HG03520 (cell line): ENCODE results near the gene CDK5RAP3.
A peak's percentile ranks its signal among the peaks of the same experiment; 100 is the strongest.
"Not testable (repeated sequence)": the region's sequence is repeated elsewhere in the genome, so short reads cannot be mapped to it uniquely, and the experiment has no call there.

ENCODE experiments used
- ATAC-seq: cut with Tn5 transposase; IDR thresholded peaks from one replicate; pipeline ENCODE4 v1.9.1; 2021; ENCODE audit warnings: mild to moderate bottlenecking, moderate library complexity; ENCODE audit not compliant: unreplicated experiment

The CDK5RAP3 gene, protein sequence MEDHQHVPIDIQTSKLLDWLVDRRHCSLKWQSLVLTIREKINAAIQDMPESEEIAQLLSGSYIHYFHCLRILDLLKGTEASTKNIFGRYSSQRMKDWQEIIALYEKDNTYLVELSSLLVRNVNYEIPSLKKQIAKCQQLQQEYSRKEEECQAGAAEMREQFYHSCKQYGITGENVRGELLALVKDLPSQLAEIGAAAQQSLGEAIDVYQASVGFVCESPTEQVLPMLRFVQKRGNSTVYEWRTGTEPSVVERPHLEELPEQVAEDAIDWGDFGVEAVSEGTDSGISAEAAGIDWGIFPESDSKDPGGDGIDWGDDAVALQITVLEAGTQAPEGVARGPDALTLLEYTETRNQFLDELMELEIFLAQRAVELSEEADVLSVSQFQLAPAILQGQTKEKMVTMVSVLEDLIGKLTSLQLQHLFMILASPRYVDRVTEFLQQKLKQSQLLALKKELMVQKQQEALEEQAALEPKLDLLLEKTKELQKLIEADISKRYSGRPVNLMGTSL

DNA sequence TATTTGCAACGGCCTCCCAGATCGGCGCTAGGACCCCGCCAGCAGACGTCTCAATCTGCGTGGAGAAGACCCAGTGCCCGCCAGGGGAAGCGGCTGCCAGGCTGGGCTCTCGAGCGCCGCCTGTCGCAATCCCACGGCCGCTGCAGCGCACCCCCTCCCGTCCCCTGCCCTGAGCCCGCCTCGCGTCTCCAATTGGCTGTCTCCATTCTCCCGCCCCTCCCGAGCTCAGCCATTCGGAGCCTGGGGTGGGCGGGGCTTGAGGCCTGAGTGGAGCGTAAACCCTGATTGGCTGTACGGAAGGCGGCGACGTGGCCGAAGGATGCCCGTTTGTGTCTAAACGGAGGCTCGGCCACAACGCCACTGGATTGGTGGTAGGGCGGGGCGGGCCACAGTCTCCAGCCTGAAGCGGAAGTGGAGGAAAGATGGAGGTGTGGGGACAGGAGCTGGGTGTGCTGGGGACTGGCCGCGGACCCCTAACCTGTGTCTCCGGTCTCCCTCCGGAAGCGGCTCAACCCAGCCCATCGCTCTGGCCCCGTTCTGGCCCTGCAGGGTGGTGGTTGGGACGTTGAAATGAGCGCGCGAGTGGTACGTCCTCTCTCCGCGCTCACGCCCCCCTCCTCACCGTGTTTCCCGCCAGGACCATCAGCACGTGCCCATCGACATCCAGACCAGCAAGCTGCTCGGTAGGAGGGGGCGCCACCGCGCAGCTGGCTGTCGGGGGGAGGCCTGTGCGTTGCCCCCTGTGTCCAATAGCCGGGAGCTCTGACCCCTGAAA is at the start of gene CDK5RAP3:
CDK5RAP3 (plus strand) TSS at position 389 of the 775 bp plus-strand sequence; CDS start at position 423, 34 bp downstream.
- ATAC-seq: peak; percentile 94

DNA sequence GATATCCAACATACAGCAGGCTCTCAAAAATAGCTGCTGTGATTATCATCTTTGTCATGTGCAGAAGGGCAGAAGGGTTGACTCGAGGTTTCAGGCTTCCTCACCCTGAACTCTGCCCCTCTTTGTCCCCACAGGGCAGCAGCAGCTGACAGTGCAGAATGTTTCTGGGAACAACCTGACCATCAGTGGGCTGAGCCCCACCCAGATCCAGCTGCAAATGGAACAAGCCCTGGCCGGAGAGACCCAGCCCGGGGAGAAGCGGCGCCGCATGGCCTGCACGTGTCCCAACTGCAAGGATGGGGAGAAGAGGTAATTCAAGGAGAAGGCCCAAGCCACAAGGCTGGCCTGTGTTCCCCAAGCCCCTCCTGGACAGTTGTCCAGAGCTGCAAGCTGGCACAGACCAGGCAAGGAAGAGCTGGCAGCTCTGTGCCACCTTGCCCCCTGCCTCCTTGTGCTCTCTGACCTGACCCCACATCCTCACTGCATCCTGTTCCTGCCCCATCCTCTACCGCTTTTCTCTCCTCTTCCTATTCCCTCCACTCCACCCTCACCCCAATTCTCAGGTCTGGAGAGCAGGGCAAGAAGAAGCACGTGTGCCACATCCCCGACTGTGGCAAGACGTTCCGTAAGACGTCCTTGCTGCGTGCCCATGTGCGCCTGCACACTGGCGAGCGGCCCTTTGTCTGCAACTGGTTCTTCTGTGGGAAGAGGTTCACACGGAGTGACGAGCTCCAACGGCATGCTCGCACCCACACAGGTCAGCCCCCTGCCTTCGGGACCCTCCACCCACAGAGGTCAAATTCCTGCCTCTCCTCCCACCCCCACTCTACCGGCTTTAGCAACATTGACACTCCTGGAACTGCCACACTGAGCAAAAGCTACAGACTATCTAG is 45.9 kb upstream of the CDK5RAP3 start:
- no peak for ATAC-seq

DNA sequence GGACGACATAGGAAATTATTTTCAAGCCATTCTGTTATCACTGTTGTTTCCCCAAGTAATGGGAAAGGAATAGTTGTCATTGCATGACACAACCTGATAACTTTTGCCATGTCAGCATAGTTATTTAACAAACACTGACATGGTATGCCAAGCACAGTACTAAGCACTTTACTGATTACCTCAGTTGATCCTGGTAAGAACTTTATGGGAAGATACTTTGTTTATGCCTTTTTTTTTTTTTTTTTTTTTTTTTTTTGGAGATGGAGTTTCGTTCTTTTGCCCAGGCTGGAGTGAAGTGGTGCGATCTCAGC is 45.3 kb upstream of the CDK5RAP3 start:
- no peak for ATAC-seq

DNA sequence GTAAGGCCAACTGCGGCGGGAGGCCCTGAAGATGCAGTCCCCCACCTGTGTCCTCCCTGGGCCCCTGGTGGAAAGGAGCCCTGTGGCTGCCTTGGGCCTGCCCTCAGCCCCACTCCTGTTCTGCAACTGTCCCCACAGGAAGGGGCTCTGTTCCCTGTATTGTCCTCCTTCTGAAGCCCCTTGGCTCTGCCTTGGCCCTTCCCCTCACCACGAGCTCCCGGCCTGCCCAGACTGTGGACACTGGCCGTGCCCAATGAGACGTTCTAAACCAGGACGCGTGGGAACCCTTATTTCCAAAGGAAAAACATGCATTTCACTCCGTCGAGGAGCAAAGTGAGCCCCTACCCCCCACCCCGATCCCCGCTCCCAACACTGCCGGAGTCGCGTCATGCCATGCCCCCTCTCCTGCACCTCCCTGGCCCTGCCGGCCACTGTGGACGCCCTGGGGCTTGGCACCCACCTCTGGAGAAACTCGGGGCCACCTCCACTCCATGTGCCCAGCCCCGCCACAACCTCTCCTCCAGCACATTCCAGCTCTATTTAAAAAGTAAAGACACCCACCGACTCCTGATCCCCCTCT is 43.0 kb upstream of the CDK5RAP3 start:
- ATAC-seq: no peak

DNA sequence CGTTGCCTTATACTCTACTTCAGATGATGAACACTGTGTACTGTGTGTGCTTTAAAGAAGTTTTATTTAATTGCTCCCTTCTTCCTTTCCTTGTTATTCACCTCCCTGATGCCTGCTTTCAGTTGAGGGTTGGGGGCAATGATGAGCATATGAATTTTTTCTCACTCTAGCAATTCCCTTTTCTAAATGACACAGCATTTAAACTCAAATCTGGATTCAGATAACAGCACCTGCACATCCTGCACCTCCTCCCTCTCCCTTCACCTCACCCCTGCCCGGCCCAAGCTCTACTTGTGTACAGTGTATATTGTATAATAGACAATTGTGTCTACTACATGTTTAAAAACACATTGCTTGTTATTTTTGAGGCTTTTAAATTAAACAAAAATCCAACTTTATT is 42.5 kb upstream of the CDK5RAP3 start:
- ATAC-seq: no peak

DNA sequence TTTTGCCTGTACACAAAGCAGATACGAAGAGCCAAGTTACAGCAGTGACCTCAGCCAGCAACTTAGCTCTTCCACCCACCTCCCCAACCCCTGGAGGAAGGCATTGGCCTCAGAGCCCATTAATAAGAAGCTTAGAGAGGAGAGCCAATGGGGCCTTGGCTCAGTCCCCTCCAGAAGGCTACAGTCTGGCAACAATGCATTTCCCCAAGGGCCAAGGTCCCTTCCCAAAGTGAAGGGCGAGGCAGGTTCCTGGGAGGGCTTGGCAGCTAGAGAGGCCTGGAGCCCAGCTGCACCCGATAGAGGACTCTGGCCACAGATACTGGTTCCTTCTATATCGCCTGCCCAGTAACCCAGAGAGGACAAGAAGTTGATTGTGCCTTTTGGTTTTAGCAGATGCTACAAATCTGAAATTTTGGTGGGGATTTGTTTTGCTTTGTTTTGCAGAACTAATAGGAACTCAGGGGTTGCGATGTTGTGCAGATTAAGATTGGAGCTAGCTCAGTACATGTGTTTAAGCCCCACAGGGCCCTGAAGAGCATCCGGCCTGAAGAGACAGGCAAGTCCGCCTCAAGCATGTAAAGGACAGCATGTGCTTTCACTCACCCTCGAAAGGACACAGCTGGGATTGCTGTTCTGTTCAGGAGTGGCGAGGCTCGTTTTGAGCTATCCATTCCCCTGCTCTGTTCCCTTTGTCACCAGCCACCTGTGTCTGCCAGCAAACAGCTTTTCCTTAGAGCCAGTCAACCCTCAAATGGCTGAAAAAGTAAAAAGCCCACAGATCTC is 41.5 kb upstream of the CDK5RAP3 start:
- ATAC-seq: no peak

DNA sequence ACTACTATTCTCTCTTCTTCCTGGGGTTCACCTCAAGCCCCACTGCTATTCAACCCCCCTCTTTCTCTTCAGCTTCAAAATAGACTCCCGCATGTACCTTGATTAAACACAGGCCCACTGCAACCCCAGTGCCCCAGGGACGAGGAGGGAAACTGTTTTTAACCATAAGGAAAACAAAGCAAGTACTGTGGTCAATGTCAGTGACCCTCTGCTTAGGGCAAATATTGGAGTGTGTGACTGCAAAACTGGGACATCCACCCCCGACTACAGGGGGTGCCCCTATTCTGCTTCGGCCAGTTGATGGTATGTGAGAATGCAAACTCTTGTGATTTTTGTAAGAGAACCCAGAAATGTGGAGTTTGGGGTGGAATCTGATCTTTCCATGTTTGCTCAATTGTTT is 39.1 kb upstream of the CDK5RAP3 start:
- no peak for ATAC-seq

DNA sequence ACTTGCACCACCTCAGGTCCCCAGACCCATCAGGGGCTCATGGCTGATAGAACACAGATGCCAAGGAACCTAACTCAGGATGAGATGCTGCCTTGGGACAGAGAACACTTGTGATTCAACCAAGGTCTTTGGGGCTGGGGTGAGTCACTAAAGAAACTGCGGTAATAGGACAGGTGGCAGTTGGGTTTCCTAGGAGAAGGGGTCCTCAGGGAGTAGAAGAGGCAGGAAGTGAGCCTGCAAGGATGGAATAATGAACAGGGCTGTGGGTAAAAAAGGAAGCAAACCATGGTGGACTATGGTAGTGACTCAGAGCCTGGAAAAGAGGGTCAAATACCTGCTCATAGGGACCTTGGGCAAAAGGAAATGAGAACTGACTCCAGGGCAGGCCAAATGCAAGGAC is 36.1 kb upstream of the CDK5RAP3 start:
- ATAC-seq: no peak

DNA sequence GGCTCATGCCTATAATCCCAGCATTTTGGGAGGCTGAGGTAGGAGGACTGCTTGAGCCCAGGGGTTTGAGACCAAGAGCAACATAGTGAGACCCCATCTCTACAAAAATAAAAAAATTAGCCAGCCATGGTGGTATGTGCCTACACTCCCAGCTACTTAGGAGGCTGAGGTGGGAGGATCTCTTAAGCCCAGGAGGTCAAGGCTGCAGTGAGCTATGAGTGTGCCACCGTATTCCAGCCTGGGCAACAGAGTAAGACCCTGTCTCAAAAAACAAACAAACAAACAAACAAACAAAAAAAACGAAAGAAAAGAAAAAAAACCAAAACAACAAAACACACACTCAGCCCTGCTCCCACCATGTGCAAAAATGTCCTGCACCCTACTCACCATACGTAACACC is 35.4 kb upstream of the CDK5RAP3 start:
- not testable (repeated sequence) for ATAC-seq

DNA sequence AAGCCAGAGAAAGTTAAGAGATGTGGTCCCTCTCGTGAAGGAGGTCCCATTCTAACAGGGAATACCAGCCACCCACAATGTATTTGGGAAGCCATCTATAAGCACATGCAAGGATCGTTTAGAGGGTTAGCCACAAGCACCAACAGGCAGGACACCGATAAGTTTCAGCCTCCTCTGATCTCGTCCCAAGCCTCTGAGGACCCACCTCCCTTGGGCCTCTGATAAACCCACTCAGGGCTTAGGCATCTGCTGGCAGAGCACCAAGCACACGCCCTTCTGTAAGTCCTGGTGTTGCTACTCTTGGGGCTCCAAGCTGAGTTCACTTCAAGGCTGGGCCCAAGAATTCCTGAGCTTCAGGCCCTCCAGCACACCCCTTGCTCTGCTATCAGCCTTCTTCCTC is 35.0 kb upstream of the CDK5RAP3 start:
- no peak for ATAC-seq

DNA sequence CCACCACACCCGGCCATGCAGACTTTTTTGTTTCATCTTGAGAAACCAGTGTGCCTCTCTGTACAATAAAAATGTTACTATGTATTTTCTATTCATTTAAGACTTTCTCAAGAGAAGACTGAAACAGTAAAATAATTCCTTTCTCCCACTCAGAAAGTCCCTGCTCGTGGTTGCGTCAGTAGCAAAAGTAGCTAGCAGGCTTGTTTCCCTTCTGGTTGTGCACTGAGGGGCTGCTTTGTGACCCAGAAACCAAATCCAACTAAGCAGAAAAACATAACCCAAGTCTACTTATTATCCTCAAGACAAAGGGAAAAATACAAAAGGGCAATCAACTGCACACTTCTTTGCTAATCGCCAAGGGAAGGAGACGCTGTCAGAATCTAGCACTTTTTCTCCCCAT is 33.0 kb upstream of the CDK5RAP3 start:
- no peak for ATAC-seq

DNA sequence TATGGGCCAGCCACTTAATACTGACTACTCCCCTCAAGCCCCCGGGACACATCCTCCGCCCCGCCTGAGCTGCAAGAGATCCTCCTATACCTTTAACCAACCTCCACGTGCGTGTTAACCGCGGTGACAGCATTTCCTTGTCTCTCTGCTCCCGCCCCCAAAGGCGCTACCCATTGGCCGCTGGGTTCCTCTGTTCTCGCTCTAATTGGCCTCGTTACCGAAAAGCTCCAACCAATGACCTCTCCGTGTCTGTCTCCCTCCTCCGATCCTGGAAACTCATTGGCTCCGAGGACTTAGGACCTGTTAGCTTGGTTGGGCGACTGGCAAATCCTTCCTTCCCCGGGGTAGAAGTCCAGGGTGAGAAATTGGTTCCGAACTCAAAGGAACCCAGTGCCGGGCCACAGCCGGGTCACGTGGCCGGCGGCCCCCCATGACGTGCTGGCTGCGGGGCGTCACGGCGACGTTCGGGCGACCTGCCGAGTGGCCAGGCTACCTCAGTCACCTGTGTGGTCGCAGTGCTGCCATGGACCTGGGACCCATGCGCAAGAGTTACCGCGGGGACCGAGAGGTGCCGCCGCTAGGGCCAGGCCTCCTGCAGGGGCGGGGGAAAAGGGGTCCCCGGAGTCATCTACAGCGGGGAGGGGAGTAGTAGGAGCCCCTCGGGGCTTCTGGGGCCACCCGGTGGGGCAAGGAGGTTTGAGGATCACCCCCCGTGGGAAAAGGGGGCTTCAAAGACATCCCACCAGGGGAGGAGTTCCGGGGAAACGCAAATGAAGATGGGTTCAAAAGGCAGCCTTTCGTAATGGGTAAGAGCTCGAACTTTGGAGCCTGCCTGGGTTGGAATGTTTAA is 29.4 kb upstream of the CDK5RAP3 start, which contains the start of gene PNPO:
PNPO (plus strand) TSS at position 326 of the 850 bp plus-strand sequence; CDS start at position 431, 105 bp downstream.
- peak; percentile 87 for ATAC-seq

DNA sequence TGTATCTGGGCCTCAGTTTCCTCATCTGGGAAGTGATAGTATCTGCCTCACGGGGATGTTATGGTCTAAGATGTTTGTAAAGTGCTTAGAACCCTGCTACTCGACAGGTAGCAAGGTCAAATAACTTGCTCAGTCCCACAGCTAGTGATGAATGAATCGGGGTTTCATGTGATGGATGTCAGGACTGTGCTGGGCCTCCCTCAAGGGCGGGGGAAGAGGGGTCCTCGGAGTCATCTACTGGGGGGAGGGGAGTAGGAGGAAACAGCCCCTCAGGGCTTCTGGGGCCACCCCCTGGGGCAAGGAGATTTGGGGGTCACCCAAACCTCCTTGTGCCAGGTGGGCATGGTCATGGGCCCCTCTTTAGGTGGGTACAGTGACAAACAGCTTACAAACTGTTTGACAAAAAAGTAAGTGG is 28.8 kb upstream of the CDK5RAP3 start:
- no peak for ATAC-seq

DNA sequence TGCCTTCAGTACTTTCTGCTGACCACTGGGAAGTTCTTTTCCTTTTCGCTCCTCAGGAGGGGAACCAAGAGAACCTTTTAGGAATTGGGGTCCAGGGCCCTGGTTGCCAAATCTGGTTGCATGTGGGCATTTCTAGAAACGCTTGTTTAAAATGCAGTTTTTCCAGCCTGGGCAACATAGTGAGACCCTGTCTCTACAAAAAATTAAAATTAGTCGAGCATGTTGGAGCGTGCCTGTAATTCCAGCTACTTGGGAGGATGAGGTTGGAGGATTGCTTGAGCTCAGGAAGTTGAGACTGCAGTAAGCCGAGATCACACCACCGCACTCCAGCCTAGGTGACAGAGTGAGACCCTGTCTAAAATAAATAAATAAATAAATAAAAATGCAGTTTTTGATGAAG is 28.3 kb upstream of the CDK5RAP3 start:
- ATAC-seq: no peak

DNA sequence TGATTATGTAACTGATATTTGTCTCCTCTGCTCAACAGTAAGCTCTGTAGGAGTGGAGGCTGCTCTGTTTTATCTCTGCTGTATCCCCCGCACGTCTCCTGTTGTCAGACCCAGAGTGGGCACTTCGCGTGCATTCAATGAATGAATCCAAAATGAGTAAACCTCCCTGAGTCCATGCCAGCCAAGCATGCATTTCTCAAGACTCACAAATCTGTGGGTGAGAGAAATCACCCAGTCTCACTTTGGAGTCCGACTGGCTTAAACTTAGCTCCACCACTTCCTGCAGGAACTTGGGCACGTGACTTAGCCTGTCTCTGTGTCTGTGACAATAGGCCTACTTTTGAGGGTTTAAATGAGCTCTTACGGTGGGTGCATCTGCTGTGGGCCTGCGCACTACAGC is 25.8 kb upstream of the CDK5RAP3 start:
- no peak for ATAC-seq

DNA sequence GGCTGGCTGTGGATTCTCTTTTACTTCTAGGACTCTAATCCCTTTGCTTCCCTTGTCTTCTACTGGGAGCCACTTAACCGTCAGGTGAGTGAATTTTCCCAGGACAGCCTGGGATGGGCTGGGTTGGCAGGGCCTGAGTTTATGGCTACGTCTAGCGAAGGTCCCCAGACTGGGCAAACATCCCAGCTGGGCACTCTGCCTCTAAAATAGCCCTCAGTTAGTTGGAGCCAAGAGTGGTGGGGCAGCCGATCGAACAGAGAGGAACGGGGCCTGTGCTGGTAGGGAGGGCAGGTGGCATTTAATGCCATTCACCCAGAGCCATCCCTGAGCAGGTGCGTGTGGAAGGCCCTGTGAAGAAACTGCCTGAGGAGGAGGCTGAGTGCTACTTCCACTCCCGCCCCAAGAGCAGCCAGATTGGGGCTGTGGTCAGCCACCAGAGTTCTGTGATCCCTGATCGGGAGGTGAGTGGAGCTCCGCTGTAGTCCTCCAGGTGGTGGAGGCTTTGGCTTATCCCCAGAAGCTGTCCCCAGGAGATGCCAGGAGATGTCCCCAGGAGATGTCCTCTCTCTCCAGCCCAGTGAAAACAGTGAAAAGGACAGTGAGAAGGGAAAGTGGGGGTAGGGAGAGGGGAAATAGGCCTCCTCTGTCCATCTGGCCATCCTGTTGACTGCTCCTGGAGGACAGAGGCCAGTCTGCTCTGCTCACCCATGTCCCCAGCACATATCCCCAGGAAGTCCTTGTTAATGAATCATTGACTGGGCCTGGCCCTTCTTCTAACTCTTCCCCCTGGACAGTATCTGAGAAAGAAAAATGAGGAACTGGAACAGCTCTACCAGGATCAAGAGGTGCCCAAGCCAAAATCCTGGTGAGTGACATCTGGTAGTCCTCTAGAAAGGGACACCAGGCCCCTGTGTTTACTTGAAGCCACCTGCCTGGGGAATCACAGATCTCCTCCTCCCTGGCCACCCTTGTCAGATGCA is 25.1 kb upstream of the CDK5RAP3 start:
- ATAC-seq: no peak

DNA sequence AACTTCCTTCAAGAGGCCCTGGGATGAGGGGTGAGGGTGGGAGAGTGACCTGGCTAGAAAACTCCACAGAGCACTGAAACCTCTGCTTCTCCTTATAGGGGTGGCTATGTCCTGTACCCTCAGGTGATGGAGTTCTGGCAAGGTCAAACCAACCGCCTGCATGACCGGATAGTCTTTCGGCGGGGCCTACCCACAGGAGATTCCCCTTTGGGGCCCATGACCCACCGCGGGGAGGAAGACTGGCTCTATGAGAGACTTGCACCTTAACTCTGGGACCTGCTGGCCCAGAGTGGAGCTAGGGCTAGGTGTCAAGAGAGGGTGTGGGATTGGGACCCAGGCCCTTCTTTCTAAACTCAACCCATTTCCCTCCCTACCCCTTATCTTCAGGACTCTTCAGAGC is 24.4 kb upstream of the CDK5RAP3 start:
- no peak for ATAC-seq

DNA sequence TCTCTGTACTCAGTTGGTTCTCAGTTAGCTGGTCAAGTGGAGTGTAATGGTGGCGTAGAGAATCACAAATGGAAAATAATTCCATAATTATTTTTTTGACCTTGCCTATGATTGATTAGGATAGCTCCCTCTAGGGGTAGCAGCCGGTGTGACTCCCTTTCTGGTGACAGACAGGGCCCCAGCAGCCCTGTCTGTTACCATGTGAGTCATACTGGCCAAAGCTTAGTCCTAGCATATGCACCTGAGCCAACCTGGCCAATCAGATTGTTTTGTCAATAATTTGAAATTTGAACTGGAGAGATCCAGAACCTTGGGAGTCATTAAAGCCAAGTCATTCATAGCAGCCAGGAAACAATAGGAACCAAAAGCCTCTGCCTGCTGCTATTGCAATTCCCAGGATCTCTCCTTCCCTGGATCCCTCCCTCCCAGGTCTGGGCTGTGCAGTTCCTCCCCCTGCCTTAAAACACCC is 23.9 kb upstream of the CDK5RAP3 start:
- ATAC-seq: peak; percentile 60
